Astrocyte (in vitro differentiated cells and primary cell): ENCODE data around the gene TST. TPM values are rescaled to one million over a fixed set of nuclear protein-coding genes. Genes with fewer than 3 reads are reported as not detected.

Experiments
- DNase-seq: peaks from one replicate; pipeline ENCODE4 v3.0.0-alpha.2; 2010; ENCODE audit warnings: low read depth
- FAIRE-seq: peaks from 2 replicates; lab custom pipeline; 2011; peaks lifted over from hg19 to GRCh38; lab: Jason Lieb, UNC
- H2AFZ ChIP-seq: 2 replicates; pipeline ENCODE4 v1.6.0; 2012; ENCODE audit warnings: low read depth, low read length, inconsistent platforms
- H3K27ac ChIP-seq: 2 replicates; pipeline ENCODE4 v1.5.1; 2011; ENCODE audit warnings: low read depth, low read length, inconsistent platforms
- H3K27me3 ChIP-seq: 2 replicates; pipeline ENCODE4 v1.6.0; 2011; ENCODE audit warnings: low read length, inconsistent platforms; ENCODE audit not compliant: insufficient read depth
- H3K36me3 ChIP-seq: 2 replicates; pipeline ENCODE4 v1.5.1; 2011; ENCODE audit warnings: low read length, inconsistent platforms; ENCODE audit not compliant: insufficient read depth
- H3K4me1 ChIP-seq: 2 replicates; pipeline ENCODE4 v1.5.1; 2011; ENCODE audit warnings: low read length, inconsistent platforms; ENCODE audit not compliant: insufficient read depth
- H3K4me2 ChIP-seq: 2 replicates; pipeline ENCODE4 v1.6.0; 2012; ENCODE audit warnings: low read length, inconsistent platforms
- H3K4me3 ChIP-seq: 2 replicates; pipeline ENCODE4 v1.5.1; 2011; ENCODE audit warnings: low read depth, mild to moderate bottlenecking, low read length, inconsistent platforms; ENCODE audit not compliant: insufficient read depth
- H3K79me2 ChIP-seq: 2 replicates; pipeline ENCODE4 v1.6.0; 2012; ENCODE audit warnings: mild to moderate bottlenecking, low read length, inconsistent platforms; ENCODE audit not compliant: insufficient read depth
- H3K9ac ChIP-seq: 2 replicates; pipeline ENCODE4 v1.6.0; 2012; ENCODE audit warnings: mild to moderate bottlenecking, low read length, inconsistent platforms
- H3K9me3 ChIP-seq: 2 replicates; pipeline ENCODE4 v1.5.1; 2012; ENCODE audit warnings: low read depth, mild to moderate bottlenecking, low read length, inconsistent platforms; ENCODE audit not compliant: insufficient read depth
- H4K20me1 ChIP-seq: 2 replicates; pipeline ENCODE4 v1.6.0; 2012; ENCODE audit warnings: low read length, inconsistent platforms; ENCODE audit not compliant: insufficient read depth
- H3K27ac Mint-ChIP-seq: one replicate; pipeline ENCODE4 v1.8.0; 2021; ENCODE audit warnings: mild to moderate bottlenecking, mixed read lengths; ENCODE audit not compliant: unreplicated experiment
- H3K27me3 Mint-ChIP-seq: one replicate; pipeline ENCODE4 v1.8.0; 2021; ENCODE audit warnings: low read depth, mixed read lengths; ENCODE audit not compliant: unreplicated experiment
- H3K36me3 Mint-ChIP-seq: one replicate; pipeline ENCODE4 v1.8.0; 2021; ENCODE audit warnings: low read depth, mixed read lengths; ENCODE audit not compliant: unreplicated experiment
- H3K4me1 Mint-ChIP-seq: one replicate; pipeline ENCODE4 v1.8.0; 2021; ENCODE audit warnings: low read depth, mixed read lengths; ENCODE audit not compliant: unreplicated experiment
- H3K4me3 Mint-ChIP-seq: one replicate; pipeline ENCODE4 v1.8.0; 2021; ENCODE audit warnings: mild to moderate bottlenecking, moderate library complexity, mixed read lengths; ENCODE audit not compliant: unreplicated experiment
- H3K9me3 Mint-ChIP-seq: one replicate; pipeline ENCODE4 v1.8.0; 2021; ENCODE audit warnings: mild to moderate bottlenecking, mixed read lengths; ENCODE audit not compliant: unreplicated experiment
- EZH2 ChIP-seq: IDR thresholded peaks from 2 replicates; pipeline ENCODE4 v1.6.1; 2012; ENCODE audit warnings: mild to moderate bottlenecking, low read length, inconsistent platforms; ENCODE audit not compliant: insufficient read depth
- total RNA-seq: library from RNA; stranded (reverse); gene quantifications from 2 replicates; pipeline ENCODE4 v1.2.1, GENCODE V29; 2021
- TF ChIP-seq, protein P1 (sequence below): IDR thresholded peaks from 2 replicates; pipeline ENCODE4 v1.5.1; 2011; ENCODE audit warnings: low read depth, mild to moderate bottlenecking, inconsistent platforms, low read length, moderate library complexity; ENCODE audit not compliant: insufficient read depth

The TST gene
- total RNA-seq, 1 donor from 2014 or later = 32.2 TPM

DNA sequence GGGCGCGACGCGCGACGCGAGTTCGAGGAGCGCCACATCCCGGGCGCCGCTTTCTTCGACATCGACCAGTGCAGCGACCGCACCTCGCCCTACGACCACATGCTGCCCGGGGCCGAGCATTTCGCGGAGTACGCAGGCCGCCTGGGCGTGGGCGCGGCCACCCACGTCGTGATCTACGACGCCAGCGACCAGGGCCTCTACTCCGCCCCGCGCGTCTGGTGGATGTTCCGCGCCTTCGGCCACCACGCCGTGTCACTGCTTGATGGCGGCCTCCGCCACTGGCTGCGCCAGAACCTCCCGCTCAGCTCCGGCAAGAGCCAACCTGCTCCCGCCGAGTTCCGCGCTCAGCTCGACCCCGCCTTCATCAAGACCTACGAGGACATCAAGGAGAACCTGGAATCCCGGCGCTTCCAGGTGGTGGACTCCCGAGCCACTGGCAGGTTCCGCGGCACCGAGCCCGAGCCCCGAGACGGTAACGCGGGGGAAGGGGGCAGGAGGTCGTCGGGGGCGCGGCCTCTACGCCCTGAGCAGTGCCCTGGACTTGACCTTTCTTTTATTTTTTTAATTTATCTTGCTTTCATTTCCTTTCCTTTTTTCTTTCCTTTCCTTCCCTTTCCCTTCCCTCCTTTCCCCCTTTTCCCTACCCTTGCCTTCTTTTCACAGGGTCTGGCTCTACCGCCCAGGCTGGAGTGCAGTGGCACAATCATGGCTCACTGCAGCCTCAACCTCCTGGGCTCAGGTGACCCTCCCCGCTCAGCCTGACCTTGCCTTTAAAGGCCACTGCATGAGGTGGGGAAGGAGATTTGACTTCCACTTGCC is 5.3 kb upstream of the TST start:
- FAIRE-seq (no peak), DNase-seq (no peak)
- TF ChIP-seq, protein P1, sequence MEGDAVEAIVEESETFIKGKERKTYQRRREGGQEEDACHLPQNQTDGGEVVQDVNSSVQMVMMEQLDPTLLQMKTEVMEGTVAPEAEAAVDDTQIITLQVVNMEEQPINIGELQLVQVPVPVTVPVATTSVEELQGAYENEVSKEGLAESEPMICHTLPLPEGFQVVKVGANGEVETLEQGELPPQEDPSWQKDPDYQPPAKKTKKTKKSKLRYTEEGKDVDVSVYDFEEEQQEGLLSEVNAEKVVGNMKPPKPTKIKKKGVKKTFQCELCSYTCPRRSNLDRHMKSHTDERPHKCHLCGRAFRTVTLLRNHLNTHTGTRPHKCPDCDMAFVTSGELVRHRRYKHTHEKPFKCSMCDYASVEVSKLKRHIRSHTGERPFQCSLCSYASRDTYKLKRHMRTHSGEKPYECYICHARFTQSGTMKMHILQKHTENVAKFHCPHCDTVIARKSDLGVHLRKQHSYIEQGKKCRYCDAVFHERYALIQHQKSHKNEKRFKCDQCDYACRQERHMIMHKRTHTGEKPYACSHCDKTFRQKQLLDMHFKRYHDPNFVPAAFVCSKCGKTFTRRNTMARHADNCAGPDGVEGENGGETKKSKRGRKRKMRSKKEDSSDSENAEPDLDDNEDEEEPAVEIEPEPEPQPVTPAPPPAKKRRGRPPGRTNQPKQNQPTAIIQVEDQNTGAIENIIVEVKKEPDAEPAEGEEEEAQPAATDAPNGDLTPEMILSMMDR = no peak
- no peak for TF ChIP-seq EZH2
- no peak overlapping the region for H2AFZ ChIP-seq
- no peak overlapping the region for H3K27ac ChIP-seq
- H4K20me1 ChIP-seq = peaks cover 55% of the 10 kb centered on the region
- H3K4me2 ChIP-seq = no peak overlapping the region
- peaks cover 15% of the 10 kb centered on the region for H3K79me2 ChIP-seq
- no peak overlapping the region for H3K9ac ChIP-seq
- H3K4me3 ChIP-seq = no peak overlapping the region
- Mint-ChIP-seq H3K4me1 (no peaks in the 10 kb centered on the region), H3K27ac (no peak overlapping the region), H3K4me3 (no peak overlapping the region), H3K27me3 (no peaks in the 10 kb centered on the region), H3K9me3 (no peaks in the 10 kb centered on the region), H3K36me3 (peaks cover 7% of the 10 kb centered on the region)
- H3K9me3 ChIP-seq = no peaks in the 10 kb centered on the region
- H3K27me3 ChIP-seq = no peaks in the 10 kb centered on the region
- H3K4me1 ChIP-seq = peaks cover 6% of the 10 kb centered on the region
- peaks cover 7% of the 10 kb centered on the region for H3K36me3 ChIP-seq

DNA sequence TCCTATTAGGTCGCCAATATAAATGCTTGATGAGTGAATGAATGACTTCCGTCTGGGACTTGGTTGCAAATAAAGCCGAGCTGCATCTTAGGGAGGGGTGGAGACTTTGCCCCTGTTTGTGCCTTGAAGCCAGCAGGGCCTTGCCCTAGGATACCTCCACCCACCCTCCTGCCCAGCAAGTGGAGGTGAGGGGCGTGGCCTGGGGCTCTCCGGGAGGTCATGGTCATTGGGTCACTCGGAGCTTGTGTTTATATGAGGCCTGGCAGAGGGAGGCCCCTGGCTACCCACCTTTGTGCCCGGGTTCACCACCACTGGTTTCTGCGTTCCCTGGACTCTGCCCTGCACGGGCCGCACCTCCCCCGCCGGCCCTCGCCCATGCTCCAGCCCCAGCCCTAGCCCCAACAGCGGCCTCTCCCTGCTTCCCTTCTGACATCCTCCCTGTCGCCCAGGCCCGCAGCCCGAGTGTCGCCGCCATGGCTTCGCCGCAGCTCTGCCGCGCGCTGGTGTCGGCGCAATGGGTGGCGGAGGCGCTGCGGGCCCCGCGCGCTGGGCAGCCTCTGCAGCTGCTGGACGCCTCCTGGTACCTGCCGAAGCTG is 4.6 kb upstream of the TST start:
- Histone ChIP-seq H3K27me3 (no peaks in the 10 kb centered on the region), H3K79me2 (peaks cover 18% of the 10 kb centered on the region), H3K36me3 (peaks cover 7% of the 10 kb centered on the region), H2AFZ (no peak overlapping the region), H3K27ac (no peak overlapping the region), H4K20me1 (peaks cover 49% of the 10 kb centered on the region), H3K9ac (no peak overlapping the region), H3K4me2 (no peak overlapping the region), H3K4me3 (no peak overlapping the region), H3K4me1 (peaks cover 6% of the 10 kb centered on the region), H3K9me3 (no peaks in the 10 kb centered on the region)
- no peaks in the 10 kb centered on the region for H3K9me3 Mint-ChIP-seq
- no peaks in the 10 kb centered on the region for H3K27me3 Mint-ChIP-seq
- no peaks in the 10 kb centered on the region for H3K4me1 Mint-ChIP-seq
- H3K27ac Mint-ChIP-seq = no peak overlapping the region
- DNase-seq = no peak
- peaks cover 7% of the 10 kb centered on the region for H3K36me3 Mint-ChIP-seq
- no peak for FAIRE-seq
- TF ChIP-seq EZH2 = no peak
- TF ChIP-seq, protein P1 = no peak
- no peak overlapping the region for H3K4me3 Mint-ChIP-seq
